Measurements from ENCODE around the gene PLXNC1. TPM values are rescaled to one million over a fixed set of nuclear protein-coding genes. Genes with fewer than 3 reads are reported as not detected.

PLXNC1 gene
- polyA plus RNA-seq, 1 of the 3 experiments (the other 2 are of a cell fraction) = 0.23 TPM

DNA sequence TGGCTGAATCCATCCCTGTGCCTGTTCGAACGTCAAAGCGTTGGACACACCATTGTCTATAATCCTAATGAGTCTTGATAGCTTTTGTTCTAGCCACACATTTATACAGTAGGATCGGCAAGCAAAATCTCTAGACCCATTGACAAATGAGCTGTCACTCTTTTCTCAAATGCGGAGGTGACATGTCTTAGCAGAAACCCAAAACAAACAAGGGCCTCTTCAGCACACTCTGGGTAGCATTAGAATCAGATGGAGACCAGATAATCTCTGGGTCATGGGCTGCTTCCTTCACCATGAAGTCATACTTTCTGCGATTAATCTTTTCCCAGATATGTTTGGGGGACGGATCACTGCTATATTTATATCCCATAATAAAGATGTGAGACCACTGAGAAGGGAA is 100.2 kb downstream of the PLXNC1 start:
- no peaks in the 10 kb centered on the region for H3K79me2 ChIP-seq (ENCODE audit: insufficient read depth)
- no peaks in the 10 kb centered on the region for H3F3A ChIP-seq (replicated peaks; ENCODE audit: insufficient read depth)
- POLR2A ChIA-PET = no interaction called here
- TF ChIP-seq SMC3 (IDR thresholded peaks at IDR 0.05; ENCODE audit: low read depth, low read length) (no peak), CHD2 (IDR thresholded peaks at IDR 0.05; ENCODE audit: low read length, partially characterized antibody) (no peak)
- no peak overlapping the region for H2AFZ ChIP-seq (ENCODE audit: low read depth)
- no peak overlapping the region for H3K4me2 ChIP-seq
- H3K9me3 ChIP-seq = no peaks in the 10 kb centered on the region
- H3K4me3 ChIP-seq (ENCODE audit: low read depth in 2 of 2, low read length in 1 of 2) = no peak overlapping the region
- CTCF ChIA-PET = no interaction called here
- no peak overlapping the region for H3K27ac ChIP-seq (ENCODE audit: low read depth in 2 of 2, low read length in 1 of 2)
- no peaks in the 10 kb centered on the region for H3K9me2 ChIP-seq
- 76% methylated on average over 7 of the region's 7 CpGs for WGBS (ENCODE audit: low lambda C conversion rate)
- no peaks in the 10 kb centered on the region for H3K27me3 ChIP-seq (ENCODE audit: insufficient read depth)
- H3K4me1 ChIP-seq (ENCODE audit: control insufficient read depth in 1 of 2, insufficient read depth in 2 of 2, low read depth in 1 of 2, low read length in 1 of 2) = no peaks in the 10 kb centered on the region
- H3K36me3 ChIP-seq (replicated peaks in 1 of 2; ENCODE audit: control insufficient read depth in 1 of 2, insufficient read depth in 2 of 2, low read length in 1 of 2) = no peaks in the 10 kb centered on the region
- no peaks in the 10 kb centered on the region for H4K20me1 ChIP-seq (ENCODE audit: insufficient read depth)
- no peak overlapping the region for H3K9ac ChIP-seq
- DNase-seq = no peak

DNA sequence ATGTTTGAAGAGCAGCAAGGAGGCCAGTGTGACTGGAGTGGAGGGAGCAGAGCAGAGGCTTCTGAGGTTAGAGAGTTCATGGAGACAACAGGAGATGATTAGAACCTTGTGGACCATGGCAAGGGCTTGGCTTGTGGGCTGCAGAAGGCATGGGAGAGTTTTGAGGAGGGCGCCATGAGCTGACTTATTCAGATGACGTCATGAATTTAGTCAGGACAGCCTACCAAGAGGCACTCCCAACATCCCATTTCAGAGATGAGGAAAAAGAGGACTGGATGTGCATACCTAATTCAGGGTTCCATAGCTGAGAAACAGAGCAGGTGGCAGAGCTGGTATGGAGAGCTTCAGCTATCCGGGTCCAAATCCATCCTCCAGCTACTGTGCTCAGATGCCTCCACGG is 101.8 kb downstream of the PLXNC1 start:
- CTCF ChIA-PET = no interaction called here
- no peak overlapping the region for H3K9ac ChIP-seq
- POLR2A ChIA-PET = no interaction called here
- H3K9me2 ChIP-seq = no peaks in the 10 kb centered on the region
- H3K4me3 ChIP-seq (ENCODE audit: low read depth in 2 of 2, low read length in 1 of 2) = no peak overlapping the region
- H2AFZ ChIP-seq (ENCODE audit: low read depth) = no peak overlapping the region
- H3K79me2 ChIP-seq (ENCODE audit: insufficient read depth) = no peaks in the 10 kb centered on the region
- H4K20me1 ChIP-seq (ENCODE audit: insufficient read depth) = no peaks in the 10 kb centered on the region
- no peak for DNase-seq
- H3K4me2 ChIP-seq = no peak overlapping the region
- WGBS (ENCODE audit: low lambda C conversion rate) = 87% methylated on average over 4 of the region's 4 CpGs
- no peaks in the 10 kb centered on the region for H3K4me1 ChIP-seq (ENCODE audit: control insufficient read depth in 1 of 2, insufficient read depth in 2 of 2, low read depth in 1 of 2, low read length in 1 of 2)
- H3K9me3 ChIP-seq = no peaks in the 10 kb centered on the region
- H3K27me3 ChIP-seq (ENCODE audit: insufficient read depth) = no peaks in the 10 kb centered on the region
- H3F3A ChIP-seq (replicated peaks; ENCODE audit: insufficient read depth) = no peaks in the 10 kb centered on the region
- TF ChIP-seq, protein P1, sequence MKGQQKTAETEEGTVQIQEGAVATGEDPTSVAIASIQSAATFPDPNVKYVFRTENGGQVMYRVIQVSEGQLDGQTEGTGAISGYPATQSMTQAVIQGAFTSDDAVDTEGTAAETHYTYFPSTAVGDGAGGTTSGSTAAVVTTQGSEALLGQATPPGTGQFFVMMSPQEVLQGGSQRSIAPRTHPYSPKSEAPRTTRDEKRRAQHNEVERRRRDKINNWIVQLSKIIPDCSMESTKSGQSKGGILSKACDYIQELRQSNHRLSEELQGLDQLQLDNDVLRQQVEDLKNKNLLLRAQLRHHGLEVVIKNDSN (IDR thresholded peaks at IDR 0.05; ENCODE audit: borderline replicate concordance, low read depth) = no peak
- TF ChIP-seq SMC3 (IDR thresholded peaks at IDR 0.05; ENCODE audit: low read depth, low read length) (no peak), MXI1 (IDR thresholded peaks at IDR 0.05; ENCODE audit: low read depth, low read length) (no peak), TAF1 (IDR thresholded peaks at IDR 0.05; ENCODE audit: borderline replicate concordance, low read depth, low read length) (no peak), MEF2A (IDR thresholded peaks at IDR 0.05; ENCODE audit: borderline replicate concordance, low read depth) (no peak), RXRA (IDR thresholded peaks at IDR 0.05; ENCODE audit: borderline replicate concordance, low read depth) (no peak), FOXM1 (IDR thresholded peaks at IDR 0.05; ENCODE audit: low read depth) (no peak), ELF1 (IDR thresholded peaks at IDR 0.05) (no peak), CHD2 (IDR thresholded peaks at IDR 0.05; ENCODE audit: low read length, partially characterized antibody) (no peak), RCOR1 (IDR thresholded peaks at IDR 0.05; ENCODE audit: low read length) (no peak), YY1 (IDR thresholded peaks at IDR 0.05; ENCODE audit: low read depth) (no peak), TEAD4 (IDR thresholded peaks at IDR 0.05; ENCODE audit: borderline replicate concordance, insufficient read depth) (no peak), NRF1 (IDR thresholded peaks at IDR 0.05; ENCODE audit: low read depth, low read length) (no peak)
- TF ChIP-seq, protein P2, sequence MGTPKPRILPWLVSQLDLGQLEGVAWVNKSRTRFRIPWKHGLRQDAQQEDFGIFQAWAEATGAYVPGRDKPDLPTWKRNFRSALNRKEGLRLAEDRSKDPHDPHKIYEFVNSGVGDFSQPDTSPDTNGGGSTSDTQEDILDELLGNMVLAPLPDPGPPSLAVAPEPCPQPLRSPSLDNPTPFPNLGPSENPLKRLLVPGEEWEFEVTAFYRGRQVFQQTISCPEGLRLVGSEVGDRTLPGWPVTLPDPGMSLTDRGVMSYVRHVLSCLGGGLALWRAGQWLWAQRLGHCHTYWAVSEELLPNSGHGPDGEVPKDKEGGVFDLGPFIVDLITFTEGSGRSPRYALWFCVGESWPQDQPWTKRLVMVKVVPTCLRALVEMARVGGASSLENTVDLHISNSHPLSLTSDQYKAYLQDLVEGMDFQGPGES (IDR thresholded peaks at IDR 0.05; ENCODE audit: low read depth, low read length) = no peak
- TF ChIP-seq, protein P3, sequence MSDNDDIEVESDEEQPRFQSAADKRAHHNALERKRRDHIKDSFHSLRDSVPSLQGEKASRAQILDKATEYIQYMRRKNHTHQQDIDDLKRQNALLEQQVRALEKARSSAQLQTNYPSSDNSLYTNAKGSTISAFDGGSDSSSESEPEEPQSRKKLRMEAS (IDR thresholded peaks at IDR 0.05; ENCODE audit: low read depth) = no peak
- TF ChIP-seq, protein P4, sequence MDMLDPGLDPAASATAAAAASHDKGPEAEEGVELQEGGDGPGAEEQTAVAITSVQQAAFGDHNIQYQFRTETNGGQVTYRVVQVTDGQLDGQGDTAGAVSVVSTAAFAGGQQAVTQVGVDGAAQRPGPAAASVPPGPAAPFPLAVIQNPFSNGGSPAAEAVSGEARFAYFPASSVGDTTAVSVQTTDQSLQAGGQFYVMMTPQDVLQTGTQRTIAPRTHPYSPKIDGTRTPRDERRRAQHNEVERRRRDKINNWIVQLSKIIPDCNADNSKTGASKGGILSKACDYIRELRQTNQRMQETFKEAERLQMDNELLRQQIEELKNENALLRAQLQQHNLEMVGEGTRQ (IDR thresholded peaks at IDR 0.05; ENCODE audit: borderline replicate concordance, low read depth, low read length) = no peak
- TF ChIP-seq, protein P5, sequence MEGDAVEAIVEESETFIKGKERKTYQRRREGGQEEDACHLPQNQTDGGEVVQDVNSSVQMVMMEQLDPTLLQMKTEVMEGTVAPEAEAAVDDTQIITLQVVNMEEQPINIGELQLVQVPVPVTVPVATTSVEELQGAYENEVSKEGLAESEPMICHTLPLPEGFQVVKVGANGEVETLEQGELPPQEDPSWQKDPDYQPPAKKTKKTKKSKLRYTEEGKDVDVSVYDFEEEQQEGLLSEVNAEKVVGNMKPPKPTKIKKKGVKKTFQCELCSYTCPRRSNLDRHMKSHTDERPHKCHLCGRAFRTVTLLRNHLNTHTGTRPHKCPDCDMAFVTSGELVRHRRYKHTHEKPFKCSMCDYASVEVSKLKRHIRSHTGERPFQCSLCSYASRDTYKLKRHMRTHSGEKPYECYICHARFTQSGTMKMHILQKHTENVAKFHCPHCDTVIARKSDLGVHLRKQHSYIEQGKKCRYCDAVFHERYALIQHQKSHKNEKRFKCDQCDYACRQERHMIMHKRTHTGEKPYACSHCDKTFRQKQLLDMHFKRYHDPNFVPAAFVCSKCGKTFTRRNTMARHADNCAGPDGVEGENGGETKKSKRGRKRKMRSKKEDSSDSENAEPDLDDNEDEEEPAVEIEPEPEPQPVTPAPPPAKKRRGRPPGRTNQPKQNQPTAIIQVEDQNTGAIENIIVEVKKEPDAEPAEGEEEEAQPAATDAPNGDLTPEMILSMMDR (IDR thresholded peaks at IDR 0.05) = no peak
- no peak overlapping the region for H3K27ac ChIP-seq (ENCODE audit: low read depth in 2 of 2, low read length in 1 of 2)
- no peaks in the 10 kb centered on the region for H3K36me3 ChIP-seq (replicated peaks in 1 of 2; ENCODE audit: control insufficient read depth in 1 of 2, insufficient read depth in 2 of 2, low read length in 1 of 2)

Data from SK-N-SH (cell line).